SK-N-SH (cell line): ENCODE data around the gene EPB41L4A. TPM values are rescaled to one million over a fixed set of nuclear protein-coding genes. Genes with fewer than 3 reads are reported as not detected.

Experiments
- CTCF ChIA-PET: fragments of 300-600, 350-600 bp; formaldehyde crosslinking; extraction: SDS; loops from one replicate; lab custom pipeline; 2021; lab: Yijun Ruan, JAX
- POLR2A ChIA-PET: fragments of 350-600 bp; sonication (Branson Sonifier 250); formaldehyde crosslinking; extraction: SDS; loops from one replicate; lab custom pipeline; 2020; ENCODE audit warnings: antibody characterized with exemption, inconsistent platforms; lab: Yijun Ruan, JAX
- DNase-seq: peaks from one replicate; pipeline ENCODE4 v3.0.0; 2012
- H2AFZ ChIP-seq: fragments of 200-600 bp; sonication (generic); 2 replicates; pipeline ENCODE4 v1.8.1; 2016; ENCODE audit warnings: antibody characterized with exemption, mild to moderate bottlenecking, low read depth
- H3F3A ChIP-seq: fragments of 200-600 bp; sonication (generic); replicated peaks from 2 replicates; pipeline ENCODE3; 2016; ENCODE audit warnings: antibody characterized with exemption, mild to moderate bottlenecking; ENCODE audit not compliant: insufficient read depth
- H3K27ac ChIP-seq, 2 experiments: fragments of 200-500 bp in 1 of 2; fragments of 200-600 bp in 1 of 2; sonication (Bioruptor generic) in 1 of 2; sonication (generic), shearing (Covaris generic) in 1 of 2; 2 replicates each; pipeline versions ENCODE4 v1.5.1 to v1.6.1; 2014 to 2016; ENCODE audit warnings: low read depth in 2 of 2, inconsistent platforms in 1 of 2, low read length in 1 of 2, mild to moderate bottlenecking in 1 of 2, mixed read lengths in 1 of 2
- H3K27me3 ChIP-seq: fragments of 200-600 bp; sonication (generic), shearing (Covaris generic); 2 replicates; pipeline ENCODE4 v1.6.1; 2016; ENCODE audit warnings: mixed run types; ENCODE audit not compliant: insufficient read depth
- H3K36me3 ChIP-seq, 2 experiments: fragments of 200-500 bp in 1 of 2; fragments of 200-600 bp in 1 of 2; sonication (Bioruptor generic) in 1 of 2; sonication (generic) in 1 of 2; replicated peaks in 1 of 2; 2 replicates each; pipeline versions ENCODE3 to v1.5.1; 2014 to 2016; ENCODE audit warnings: low read length in 1 of 2, mild to moderate bottlenecking in 1 of 2; ENCODE audit not compliant: insufficient read depth in 2 of 2, control insufficient read depth in 1 of 2
- H3K4me1 ChIP-seq, 2 experiments: fragments of 200-500 bp in 1 of 2; fragments of 200-600 bp in 1 of 2; sonication (Bioruptor generic) in 1 of 2; sonication (generic), shearing (Covaris generic) in 1 of 2; 2 replicates each; pipeline versions ENCODE4 v1.5.1 to v1.6.1; 2014 to 2016; ENCODE audit warnings: low read depth in 1 of 2, low read length in 1 of 2, mixed run types in 1 of 2; ENCODE audit not compliant: insufficient read depth in 2 of 2, control insufficient read depth in 1 of 2
- H3K4me2 ChIP-seq: fragments of 200-600 bp; sonication (generic), shearing (Covaris generic); 2 replicates; pipeline ENCODE4 v1.6.1; 2017; ENCODE audit warnings: mixed run types
- H3K4me3 ChIP-seq, 2 experiments: fragments of 200-500 bp in 1 of 2; fragments of 200-600 bp in 1 of 2; sonication (Bioruptor generic) in 1 of 2; sonication (generic), shearing (Covaris generic) in 1 of 2; 2 replicates each; pipeline versions ENCODE4 v1.5.1 to v1.8.1; 2014 to 2016; ENCODE audit warnings: low read depth in 2 of 2, inconsistent platforms in 1 of 2, low read length in 1 of 2, mild to moderate bottlenecking in 1 of 2, mixed read lengths in 1 of 2, moderate library complexity in 1 of 2
- H3K79me2 ChIP-seq: fragments of 200-600 bp; sonication (generic); 2 replicates; pipeline ENCODE4 v1.8.1; 2017; ENCODE audit warnings: mild to moderate bottlenecking; ENCODE audit not compliant: insufficient read depth
- H3K9ac ChIP-seq: fragments of 200-600 bp; sonication (generic); 2 replicates; pipeline ENCODE4 v1.6.1; 2017; ENCODE audit warnings: mixed run types
- H3K9me2 ChIP-seq: fragments of 200-600 bp; sonication (generic); 2 replicates; pipeline ENCODE4 v1.6.1; 2017; ENCODE audit warnings: mixed run types
- H3K9me3 ChIP-seq: fragments of 200-600 bp; sonication (generic); 2 replicates; pipeline ENCODE4 v1.6.1; 2017; ENCODE audit warnings: mixed run types, mild to moderate bottlenecking, moderate library complexity
- H4K20me1 ChIP-seq: fragments of 200-600 bp; sonication (generic); 2 replicates; pipeline ENCODE4 v1.6.1; 2017; ENCODE audit warnings: mild to moderate bottlenecking, mixed run types; ENCODE audit not compliant: insufficient read depth
- FOSL2 ChIP-seq: IDR thresholded peaks from 2 replicates; pipeline ENCODE4 v1.4.0; 2012; ENCODE audit warnings: low read depth, mild to moderate bottlenecking, moderate library complexity, borderline replicate concordance
- MEF2A ChIP-seq: IDR thresholded peaks from 2 replicates; pipeline ENCODE4 v1.4.0; 2012; ENCODE audit warnings: low read depth, borderline replicate concordance
- NFIC ChIP-seq: IDR thresholded peaks from 2 replicates; pipeline ENCODE4 v1.4.0; 2012; ENCODE audit warnings: borderline replicate concordance
- RFX5 ChIP-seq: IDR thresholded peaks from 2 replicates; pipeline ENCODE4 v1.6.1; 2012; ENCODE audit warnings: mild to moderate bottlenecking, improper control_type of control experiment, low read length
- SMC3 ChIP-seq: IDR thresholded peaks from 2 replicates; pipeline ENCODE4 v1.6.1; 2012; ENCODE audit warnings: low read depth, low read length, improper control_type of control experiment
- WGBS: methylation state at CpG from one replicate; pipeline ENCODE4 v1.1.6; 2017; ENCODE audit warnings: low lambda C conversion rate; 5-methylcytosine and 5-hydroxymethylcytosine counted together
- polyA plus RNA-seq, 3 experiments: library from polyadenylated mRNA; depleted of rRNA; stranded (reverse); fragments of >200 nt; gene quantifications; 2 replicates each; pipeline ENCODE4 v1.2.3, GENCODE V29; 2012
- TF ChIP-seq, protein P1 (sequence below): IDR thresholded peaks from 2 replicates; pipeline ENCODE4 v1.4.0; 2012; ENCODE audit warnings: low read depth, borderline replicate concordance

The EPB41L4A gene
- polyA plus RNA-seq, 1 of the 3 experiments (the other 2 are of a cell fraction) = 0.07 TPM

DNA sequence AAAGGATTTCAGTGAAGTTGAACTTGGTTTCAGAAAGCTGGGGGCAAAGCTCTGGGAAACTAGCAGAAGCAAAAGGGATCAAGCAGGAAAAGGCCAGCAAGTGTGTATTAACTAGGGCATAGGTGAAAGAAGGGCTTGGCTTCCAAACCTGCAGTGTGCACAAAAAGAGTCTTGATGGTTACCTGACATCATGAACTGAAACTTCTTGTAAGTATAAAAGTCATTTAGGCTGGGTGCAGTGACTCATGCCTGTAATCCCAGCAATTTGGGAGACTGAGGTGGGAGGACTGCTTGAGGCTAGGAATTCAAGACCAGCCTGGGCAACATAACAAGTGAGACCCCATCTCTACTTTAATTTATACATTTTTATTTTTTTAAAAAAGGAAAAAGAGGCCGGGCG is 216.4 kb downstream of the EPB41L4A start:
- H3K4me3 ChIP-seq = no peak overlapping the region
- no peak for TF ChIP-seq RFX5
- TF ChIP-seq, all 33 proteins: peak for 0
- H3K4me2 ChIP-seq = no peak overlapping the region
- no peaks in the 10 kb centered on the region for H3K36me3 ChIP-seq
- no peaks in the 10 kb centered on the region for H4K20me1 ChIP-seq
- ChIA-PET CTCF (no interaction called here), POLR2A (no interaction called here)
- H3K9me3 ChIP-seq = no peaks in the 10 kb centered on the region
- no peak overlapping the region for H3K27ac ChIP-seq
- DNase-seq = no peak
- no peaks in the 10 kb centered on the region for H3F3A ChIP-seq
- no peaks in the 10 kb centered on the region; a peak in 1 of 4 replicates for H3K4me1 ChIP-seq
- H3K79me2 ChIP-seq = no peaks in the 10 kb centered on the region
- H2AFZ ChIP-seq = no peak overlapping the region
- H3K9ac ChIP-seq = no peak overlapping the region
- no peaks in the 10 kb centered on the region for H3K9me2 ChIP-seq
- H3K27me3 ChIP-seq = no peaks in the 10 kb centered on the region; the same call in 1 of the 2 replicates
- WGBS = 95% methylated on average over 2 of the region's 2 CpGs

DNA sequence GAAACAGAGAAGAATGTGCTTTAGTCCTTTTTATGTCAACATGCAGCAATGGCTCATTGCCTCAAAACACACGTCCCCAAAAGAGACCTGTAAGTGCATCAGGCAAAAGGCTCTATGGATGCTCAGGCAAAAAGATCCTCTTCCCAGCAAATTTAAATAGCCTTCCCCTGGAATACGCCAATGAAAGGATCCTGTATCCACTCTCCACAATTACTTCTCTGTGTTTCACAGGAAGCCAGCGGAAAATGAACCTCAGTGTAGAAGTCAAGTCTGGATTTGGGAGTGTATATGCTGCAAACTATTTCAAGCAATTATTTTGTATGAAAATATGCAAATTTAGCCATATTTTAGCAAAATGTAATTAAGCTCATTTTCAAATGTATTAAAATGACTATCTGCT is 217.9 kb downstream of the EPB41L4A start:
- POLR2A ChIA-PET = no interaction called here

DNA sequence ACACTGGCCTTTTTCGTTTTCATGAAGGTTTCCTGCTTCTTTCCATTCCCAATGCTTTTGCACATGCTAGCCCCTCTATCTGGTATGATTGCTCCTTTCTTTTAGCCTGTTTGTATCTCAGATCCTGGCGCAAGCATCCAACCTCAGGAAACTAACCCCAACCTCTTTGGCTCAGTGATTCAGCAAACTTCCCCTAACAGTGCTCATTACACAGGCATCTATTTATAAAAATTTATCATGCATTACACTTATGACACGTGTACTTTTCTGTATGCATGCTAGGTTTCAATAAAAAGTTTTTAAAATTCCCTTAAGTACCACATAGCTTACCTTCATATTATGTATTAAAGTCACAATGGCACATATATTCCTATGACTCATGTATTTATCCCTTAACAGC is 218.9 kb downstream of the EPB41L4A start:
- no peak for TF ChIP-seq FOSL2
- TF ChIP-seq, protein P1, sequence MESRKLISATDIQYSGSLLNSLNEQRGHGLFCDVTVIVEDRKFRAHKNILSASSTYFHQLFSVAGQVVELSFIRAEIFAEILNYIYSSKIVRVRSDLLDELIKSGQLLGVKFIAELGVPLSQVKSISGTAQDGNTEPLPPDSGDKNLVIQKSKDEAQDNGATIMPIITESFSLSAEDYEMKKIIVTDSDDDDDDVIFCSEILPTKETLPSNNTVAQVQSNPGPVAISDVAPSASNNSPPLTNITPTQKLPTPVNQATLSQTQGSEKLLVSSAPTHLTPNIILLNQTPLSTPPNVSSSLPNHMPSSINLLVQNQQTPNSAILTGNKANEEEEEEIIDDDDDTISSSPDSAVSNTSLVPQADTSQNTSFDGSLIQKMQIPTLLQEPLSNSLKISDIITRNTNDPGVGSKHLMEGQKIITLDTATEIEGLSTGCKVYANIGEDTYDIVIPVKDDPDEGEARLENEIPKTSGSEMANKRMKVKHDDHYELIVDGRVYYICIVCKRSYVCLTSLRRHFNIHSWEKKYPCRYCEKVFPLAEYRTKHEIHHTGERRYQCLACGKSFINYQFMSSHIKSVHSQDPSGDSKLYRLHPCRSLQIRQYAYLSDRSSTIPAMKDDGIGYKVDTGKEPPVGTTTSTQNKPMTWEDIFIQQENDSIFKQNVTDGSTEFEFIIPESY = no peak
- TF ChIP-seq SMC3 = no peak
- no peak for TF ChIP-seq NFIC
- no peak for TF ChIP-seq MEF2A
- Histone ChIP-seq H3K27ac (no peak overlapping the region), H3K9ac (no peak overlapping the region), H3K36me3 (no peaks in the 10 kb centered on the region), H3K27me3 (no peaks in the 10 kb centered on the region; the same call in 1 of the 2 replicates), H3K79me2 (no peaks in the 10 kb centered on the region), H3K9me3 (no peaks in the 10 kb centered on the region), H2AFZ (no peak overlapping the region), H3K4me3 (no peak overlapping the region), H3F3A (no peaks in the 10 kb centered on the region), H3K9me2 (no peaks in the 10 kb centered on the region), H4K20me1 (no peaks in the 10 kb centered on the region), H3K4me2 (no peak overlapping the region), H3K4me1 (no peaks in the 10 kb centered on the region; a peak in 1 of 4 replicates)
- no peak for DNase-seq
- POLR2A ChIA-PET = no interaction called here
- WGBS = 60% methylated on average over 3 of the region's 3 CpGs
- CTCF ChIA-PET = no interaction called here

More for the DNA sequence above, 217.9 kb downstream of the EPB41L4A start:
- 66% methylated on average over 3 of the region's 3 CpGs for WGBS
- Histone ChIP-seq H4K20me1 (no peaks in the 10 kb centered on the region), H3K9me2 (no peaks in the 10 kb centered on the region), H3K27me3 (no peaks in the 10 kb centered on the region; the same call in 1 of the 2 replicates), H3F3A (no peaks in the 10 kb centered on the region), H2AFZ (no peak overlapping the region), H3K9ac (no peak overlapping the region), H3K4me3 (no peak overlapping the region), H3K4me2 (no peak overlapping the region), H3K79me2 (no peaks in the 10 kb centered on the region), H3K4me1 (no peaks in the 10 kb centered on the region; a peak in 1 of 4 replicates)
- CTCF ChIA-PET = interaction anchor here (0.7 to 1.2 kb wide), 2 partner anchors 26 to 219 kb away, joined by 3 to 4 read pairs; no protein-coding TSS in a partner anchor
- DNase-seq = no peak
- TF ChIP-seq MEF2A = no peak
- TF ChIP-seq, all 33 proteins: peak for 0
- H3K9me3 ChIP-seq = no peaks in the 10 kb centered on the region
- no peaks in the 10 kb centered on the region for H3K36me3 ChIP-seq
- no peak overlapping the region for H3K27ac ChIP-seq
